IMR-90 (cell line): ENCODE data around the gene IFIT1. TPM values are rescaled to one million over a fixed set of nuclear protein-coding genes. Genes with fewer than 3 reads are reported as not detected.

Source experiments
- ATAC-seq: fragments of 200-7000 bp; cut with Tn5 transposase; 2 replicates; pipeline ENCODE4 v1.9.1; 2020; ENCODE audit warnings: low read depth, mild to moderate bottlenecking, moderate library complexity
- BruUV-seq: library from RNA; stranded (reverse); fragments of 400-500 nt; replicated peaks from 2 replicates; lab custom pipeline; 2021; lab: Mats Ljungman, UMichigan
- CTCF ChIA-PET: fragments of 300-600 bp; formaldehyde crosslinking; extraction: SDS; loops from one replicate; lab custom pipeline; 2021; ENCODE audit warnings: antibody characterized with exemption; lab: Yijun Ruan, JAX
- POLR2A ChIA-PET: fragments of 300-600 bp; sonication (Branson Sonifier 250); formaldehyde crosslinking; loops from one replicate; lab custom pipeline; 2022; ENCODE audit warnings: antibody characterized with exemption; ENCODE audit not compliant: unreplicated experiment; lab: Charles Lee
- DNase-seq: peaks from one replicate; pipeline ENCODE4 v3.0.0; 2013
- H2AFZ ChIP-seq: replicated peaks from 2 replicates; pipeline ENCODE3; 2013; ENCODE audit warnings: low read length, mild to moderate bottlenecking; ENCODE audit not compliant: poor library complexity
- H2AK5ac ChIP-seq: 2 replicates; pipeline ENCODE4 v1.6.1; 2013; ENCODE audit warnings: low read depth, low read length, inconsistent platforms
- H2AK9ac ChIP-seq: replicated peaks from 2 replicates; pipeline ENCODE3; 2013; ENCODE audit warnings: mild to moderate bottlenecking, low read depth, low read length, moderate library complexity; ENCODE audit not compliant: poor library complexity
- H2BK120ac ChIP-seq: 2 replicates; pipeline ENCODE4 v1.6.1; 2013; ENCODE audit warnings: low read depth, low read length, inconsistent platforms
- H2BK15ac ChIP-seq: 3 replicates; pipeline ENCODE4 v1.6.1; 2013; ENCODE audit warnings: low read depth, low read length, inconsistent platforms
- H2BK20ac ChIP-seq: 2 replicates; pipeline ENCODE4 v1.6.1; 2013; ENCODE audit warnings: low read depth, mild to moderate bottlenecking, inconsistent platforms, low read length, moderate library complexity
- H2BK5ac ChIP-seq: 2 replicates; pipeline ENCODE4 v1.6.1; 2013; ENCODE audit warnings: mild to moderate bottlenecking, low read depth, low read length, inconsistent platforms; ENCODE audit not compliant: poor library complexity, severe bottlenecking
- H3K14ac ChIP-seq: replicated peaks from 2 replicates; pipeline ENCODE4 v1.6.1; 2013; ENCODE audit warnings: low read depth, low read length, inconsistent platforms
- H3K18ac ChIP-seq: 2 replicates; pipeline ENCODE4 v1.6.1; 2013; ENCODE audit warnings: low read depth, low read length, control low read depth
- H3K23ac ChIP-seq: 2 replicates; pipeline ENCODE4 v1.6.1; 2013; ENCODE audit warnings: low read depth, low read length, inconsistent platforms
- H3K27ac ChIP-seq: 2 replicates; pipeline ENCODE4 v1.5.1; 2013; ENCODE audit warnings: mild to moderate bottlenecking, control low read depth, low read length; ENCODE audit not compliant: insufficient read depth
- H3K27me3 ChIP-seq: 2 replicates; pipeline ENCODE4 v1.6.1; 2013; ENCODE audit warnings: low read length; ENCODE audit not compliant: control insufficient read depth, insufficient read depth
- H3K36me3 ChIP-seq: 2 replicates; pipeline ENCODE4 v1.6.1; 2013; ENCODE audit warnings: low read length, mixed read lengths; ENCODE audit not compliant: control insufficient read depth, insufficient read depth
- H3K4ac ChIP-seq: 2 replicates; pipeline ENCODE4 v1.6.1; 2013; ENCODE audit warnings: low read depth, low read length, inconsistent platforms
- H3K4me1 ChIP-seq: 2 replicates; pipeline ENCODE4 v1.6.1; 2013; ENCODE audit warnings: low read length, mixed read lengths; ENCODE audit not compliant: control insufficient read depth, insufficient read depth
- H3K4me2 ChIP-seq: 2 replicates; pipeline ENCODE4 v1.6.1; 2013; ENCODE audit warnings: low read depth, mild to moderate bottlenecking, control low read depth, low read length, moderate library complexity
- H3K4me3 ChIP-seq: 2 replicates; pipeline ENCODE4 v1.5.1; 2013; ENCODE audit warnings: low read depth, mild to moderate bottlenecking, control low read depth, low read length, moderate library complexity; ENCODE audit not compliant: insufficient read depth
- H3K56ac ChIP-seq: 2 replicates; pipeline ENCODE4 v1.6.1; 2013; ENCODE audit warnings: low read length, inconsistent platforms; ENCODE audit not compliant: insufficient read depth; ENCODE audit errors: extremely low read depth
- H3K79me1 ChIP-seq, 2 experiments: 2 replicates each; pipeline ENCODE4 v1.6.1; 2013; ENCODE audit warnings: low read length in 2 of 2, inconsistent platforms in 1 of 2, low read depth in 1 of 2
- H3K9ac ChIP-seq: 2 replicates; pipeline ENCODE4 v1.6.1; 2013; ENCODE audit warnings: low read depth, low read length, control low read depth
- H3K9me1 ChIP-seq: 2 replicates; pipeline ENCODE4 v1.6.1; 2013; ENCODE audit warnings: low read length, inconsistent platforms; ENCODE audit not compliant: insufficient read depth
- H3K9me3 ChIP-seq: 2 replicates; pipeline ENCODE4 v1.6.1; 2013; ENCODE audit warnings: low read length; ENCODE audit not compliant: control insufficient read depth, insufficient read depth
- H4K20me1 ChIP-seq: 2 replicates; pipeline ENCODE4 v1.6.1; 2013; ENCODE audit warnings: low read length, inconsistent platforms; ENCODE audit not compliant: insufficient read depth
- H4K5ac ChIP-seq: 2 replicates; pipeline ENCODE4 v1.6.1; 2013; ENCODE audit warnings: mild to moderate bottlenecking, low read depth, low read length, control low read depth
- H4K8ac ChIP-seq, 2 experiments: 2 replicates each; pipeline ENCODE4 v1.6.1; 2013; ENCODE audit warnings: low read depth in 2 of 2, low read length in 2 of 2, control low read depth in 1 of 2, inconsistent platforms in 1 of 2
- H4K91ac ChIP-seq: 2 replicates; pipeline ENCODE4 v1.6.1; 2013; ENCODE audit warnings: low read depth, low read length, inconsistent platforms; ENCODE audit not compliant: insufficient read depth
- CEBPB ChIP-seq: IDR thresholded peaks from 2 replicates; pipeline ENCODE4 v1.6.1; 2012; ENCODE audit warnings: low read depth, low read length, improper control_type of control experiment
- CHD1 ChIP-seq: IDR thresholded peaks from 2 replicates; pipeline ENCODE4 v1.6.1; 2012; ENCODE audit warnings: low read depth, low read length, improper control_type of control experiment
- ELK1 ChIP-seq: fragments of 150-350 bp; IDR thresholded peaks from 2 replicates; pipeline ENCODE4 v1.6.1; 2016; ENCODE audit warnings: low read depth, mild to moderate bottlenecking, low read length, moderate library complexity, borderline replicate concordance
- FOS ChIP-seq: fragments of 150-350 bp; IDR thresholded peaks from 2 replicates; pipeline ENCODE4 v1.6.1; 2016; ENCODE audit warnings: low read depth, low read length
- MAFK ChIP-seq: IDR thresholded peaks from 2 replicates; pipeline ENCODE4 v1.6.1; 2012; ENCODE audit warnings: low read depth, low read length, improper control_type of control experiment
- MAZ ChIP-seq: IDR thresholded peaks from 2 replicates; pipeline ENCODE4 v1.6.1; 2012; ENCODE audit warnings: low read depth, mild to moderate bottlenecking, low read length, improper control_type of control experiment, moderate library complexity, borderline replicate concordance
- NFE2L2 ChIP-seq: fragments of 150-350 bp; IDR thresholded peaks from 2 replicates; pipeline ENCODE4 v1.6.1; 2016; ENCODE audit warnings: low read depth, mild to moderate bottlenecking, low read length
- RAD21 ChIP-seq: IDR thresholded peaks from 2 replicates; pipeline ENCODE4 v1.6.1; 2012; ENCODE audit warnings: low read length, improper control_type of control experiment
- RFX5 ChIP-seq: IDR thresholded peaks from 2 replicates; pipeline ENCODE4 v1.8.0; 2012; ENCODE audit warnings: low read depth, mild to moderate bottlenecking, low read length, moderate library complexity
- SMC3 ChIP-seq: fragments of 150-350 bp; IDR thresholded peaks from 2 replicates; pipeline ENCODE4 v1.6.1; 2016; ENCODE audit warnings: low read depth, mild to moderate bottlenecking, antibody characterized with exemption, low read length, moderate library complexity
- WGBS, 2 experiments: methylation state at CpG; one replicate each; pipeline versions ENCODE4 v1.1.5 to v1.1.7; 2013; ENCODE audit warnings: missing lambda C conversion rate in 2 of 2; ENCODE audit not compliant: insufficient read length in 1 of 2; ENCODE audit errors: extremely low coverage in 2 of 2; 5-methylcytosine and 5-hydroxymethylcytosine counted together
- dilution Hi-C: fragments of 300-500 bp; cut with HindIII; formaldehyde crosslinking; loops from one replicate; pipeline ENCODE4 v1.14.3; 2018; ENCODE audit warnings: low sequenced_read_pairs; ENCODE audit not compliant: unreplicated experiment
- in situ Hi-C: fragments of 300-500 bp; cut with MboI; formaldehyde crosslinking; loops from 3 replicates; pipeline ENCODE4 v1.14.3; 2019; ENCODE audit warnings: low sequenced_read_pairs, inconsistent platforms, mixed read lengths
- intact Hi-C: fragments of 100-400 bp; cut with micrococcal nuclease; formaldehyde crosslinking; loops from 2 replicates; pipeline ENCODE4 v1.10.0; 2022
- polyA plus RNA-seq, 3 experiments: library from polyadenylated mRNA; depleted of rRNA; stranded (reverse); fragments of >200 nt; gene quantifications; 2 replicates each; pipeline ENCODE4 v1.2.3, GENCODE V29; 2012; ENCODE audit warnings: low replicate concordance in 1 of 3
- total RNA-seq: library from RNA; depleted of rRNA; stranded (reverse); fragments of >200 nt; gene quantifications from 2 replicates; pipeline ENCODE4 v1.2.3, GENCODE V29; 2012
- TF ChIP-seq, protein P1 (sequence below): conservative IDR thresholded peaks from 2 replicates; pipeline ENCODE4 v1.5.1; 2012; ENCODE audit warnings: mild to moderate bottlenecking, low read depth, low read length, improper control_type of control experiment
- TF ChIP-seq, protein P2 (sequence below): fragments of 150-350 bp; IDR thresholded peaks from 2 replicates; pipeline ENCODE4 v1.6.1; 2017; ENCODE audit warnings: mild to moderate bottlenecking, antibody characterized with exemption, low read length, low read depth

Gene IFIT1
- total and polyA plus RNA-seq, 2 of the 4 experiments (the other 2 are of a cell fraction): 6.1 to 6.8 TPM

- Histone ChIP-seq H2AK9ac (no peak overlapping the region), H3K9me3 (no peaks in the 10 kb centered on the region), H3K56ac (peak overlapping the region; percentile 50; the same call in 1 of the 2 replicates), H3K36me3 (no peaks in the 10 kb centered on the region), H3K4me1 (peaks cover 19% of the 10 kb centered on the region), H3K79me1 (no peaks in the 10 kb centered on the region), H3K23ac (peak overlapping the region; percentile 68), H2BK15ac (peak overlapping the region; percentile 98; the same call in 2 of the 3 replicates), H2BK5ac (peak overlapping the region; percentile 76), H3K9ac (no peak overlapping the region), H3K14ac (peak overlapping the region; percentile 80), H2BK120ac (peak overlapping the region; percentile 98), H3K4ac (peak overlapping the region; percentile 84; the same call in 1 of the 2 replicates), H3K9me1 (peaks cover 7% of the 10 kb centered on the region), H4K5ac (peak overlapping the region; percentile 91; the same call in 1 of the 2 replicates), H3K18ac (peak overlapping the region; percentile 87; the same call in 1 of the 2 replicates), H3K4me3 (no peak overlapping the region), H2AK5ac (peak overlapping the region; percentile 52; the same call in 1 of the 2 replicates), H3K27ac (no peak overlapping the region; the same call in 1 of the 2 replicates), H2AFZ (no peak overlapping the region), H4K8ac (peak overlapping the region; percentile 58 to 90; a peak in 3 of 4 replicates), H4K20me1 (no peaks in the 10 kb centered on the region), H3K27me3 (no peaks in the 10 kb centered on the region), H4K91ac (peak overlapping the region; percentile 88), H2BK20ac (peak overlapping the region; percentile 99), H3K4me2 (peak overlapping the region; percentile 66)
- in situ Hi-C loops (loop anchor here (5.0 to 25.0 kb wide), 3 partner anchors 135 to 1435 kb away; partner anchors contain the start of genes HTR7 and RPP30), intact Hi-C loops (loop anchor here (2.0 to 10.0 kb wide), 7 partner anchors 53 to 1437 kb away; partner anchors contain the start of genes KIF20B and PANK1), dilution Hi-C loops (no loop called here)
- DNase-seq (peak; percentile 88), ATAC-seq (peak; percentile 88)
- WGBS, 2 experiments: 0% methylated on average over 1 of the region's 4 CpGs; no CpG with 5 or more reads in 1 of the 2 experiments
- BruUV-seq: no TSS peak
- ChIA-PET CTCF (interaction anchor here (0.5 to 1.2 kb wide), 3 partner anchors 39 to 195 kb away, joined by 3 read pairs; no protein-coding TSS in a partner anchor), POLR2A (no interaction called here)
- TF ChIP-seq CEBPB (no peak), MAFK (no peak), RFX5 (no peak), SMC3 (peak; percentile 31; the same call in 1 of the 2 replicates), MAZ (no peak), NFE2L2 (no peak), FOS (peak; percentile 63; the same call in 1 of the 2 replicates), RAD21 (peak; percentile 8; the same call in 1 of the 2 replicates), CHD1 (no peak), ELK1 (no peak)
- TF ChIP-seq, protein P1, sequence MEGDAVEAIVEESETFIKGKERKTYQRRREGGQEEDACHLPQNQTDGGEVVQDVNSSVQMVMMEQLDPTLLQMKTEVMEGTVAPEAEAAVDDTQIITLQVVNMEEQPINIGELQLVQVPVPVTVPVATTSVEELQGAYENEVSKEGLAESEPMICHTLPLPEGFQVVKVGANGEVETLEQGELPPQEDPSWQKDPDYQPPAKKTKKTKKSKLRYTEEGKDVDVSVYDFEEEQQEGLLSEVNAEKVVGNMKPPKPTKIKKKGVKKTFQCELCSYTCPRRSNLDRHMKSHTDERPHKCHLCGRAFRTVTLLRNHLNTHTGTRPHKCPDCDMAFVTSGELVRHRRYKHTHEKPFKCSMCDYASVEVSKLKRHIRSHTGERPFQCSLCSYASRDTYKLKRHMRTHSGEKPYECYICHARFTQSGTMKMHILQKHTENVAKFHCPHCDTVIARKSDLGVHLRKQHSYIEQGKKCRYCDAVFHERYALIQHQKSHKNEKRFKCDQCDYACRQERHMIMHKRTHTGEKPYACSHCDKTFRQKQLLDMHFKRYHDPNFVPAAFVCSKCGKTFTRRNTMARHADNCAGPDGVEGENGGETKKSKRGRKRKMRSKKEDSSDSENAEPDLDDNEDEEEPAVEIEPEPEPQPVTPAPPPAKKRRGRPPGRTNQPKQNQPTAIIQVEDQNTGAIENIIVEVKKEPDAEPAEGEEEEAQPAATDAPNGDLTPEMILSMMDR: no peak
- TF ChIP-seq, protein P2, sequence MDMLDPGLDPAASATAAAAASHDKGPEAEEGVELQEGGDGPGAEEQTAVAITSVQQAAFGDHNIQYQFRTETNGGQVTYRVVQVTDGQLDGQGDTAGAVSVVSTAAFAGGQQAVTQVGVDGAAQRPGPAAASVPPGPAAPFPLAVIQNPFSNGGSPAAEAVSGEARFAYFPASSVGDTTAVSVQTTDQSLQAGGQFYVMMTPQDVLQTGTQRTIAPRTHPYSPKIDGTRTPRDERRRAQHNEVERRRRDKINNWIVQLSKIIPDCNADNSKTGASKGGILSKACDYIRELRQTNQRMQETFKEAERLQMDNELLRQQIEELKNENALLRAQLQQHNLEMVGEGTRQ: no peak
Measured at GRCh38 chr10:89427629-89428028, 35.2 kb downstream of the IFIT1 start.
